H4 (cell line): ENCODE data around the gene NFATC2. TPM values are rescaled to one million over a fixed set of nuclear protein-coding genes. Genes with fewer than 3 reads are reported as not detected.
"Not testable (repeated sequence)": the region's sequence is repeated elsewhere in the genome, so short reads cannot be mapped to it uniquely, and the experiment has no call there.

ENCODE experiments used
- DNase-seq: peaks from one replicate; pipeline ENCODE4 v3.0.0-alpha.2; 2015; ENCODE audit warnings: low spot score
- total RNA-seq: library from RNA; depleted of rRNA; stranded (reverse); fragments of >200 nt; shearing (Covaris generic); gene quantifications from 2 replicates; pipeline ENCODE4 v1.2.3, GENCODE V29; 2014

The NFATC2 gene
- total RNA-seq, 1 experiment from 2014 or later, result 0.23 TPM

DNA sequence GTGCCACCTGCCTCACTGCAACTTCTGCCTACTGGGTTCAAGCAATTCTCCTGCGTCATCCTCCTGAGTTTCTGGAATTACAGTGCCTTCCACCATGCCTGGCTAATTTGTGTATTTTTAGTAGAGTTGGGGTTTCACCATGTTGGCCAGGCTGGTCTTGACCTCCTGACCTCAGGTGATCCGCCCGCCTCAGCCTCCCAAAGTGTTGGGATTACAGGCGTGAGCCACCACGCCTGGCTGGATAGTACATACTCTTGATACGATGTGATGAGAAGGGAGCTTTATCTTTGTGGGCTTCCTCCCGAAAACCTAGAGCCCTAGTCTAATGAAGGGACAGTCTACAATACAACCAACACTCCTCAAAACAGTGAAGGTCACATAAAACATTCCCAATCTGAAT lies 2.4 kb downstream of the NFATC2 start:
- DNase-seq, result not testable (repeated sequence)

DNA sequence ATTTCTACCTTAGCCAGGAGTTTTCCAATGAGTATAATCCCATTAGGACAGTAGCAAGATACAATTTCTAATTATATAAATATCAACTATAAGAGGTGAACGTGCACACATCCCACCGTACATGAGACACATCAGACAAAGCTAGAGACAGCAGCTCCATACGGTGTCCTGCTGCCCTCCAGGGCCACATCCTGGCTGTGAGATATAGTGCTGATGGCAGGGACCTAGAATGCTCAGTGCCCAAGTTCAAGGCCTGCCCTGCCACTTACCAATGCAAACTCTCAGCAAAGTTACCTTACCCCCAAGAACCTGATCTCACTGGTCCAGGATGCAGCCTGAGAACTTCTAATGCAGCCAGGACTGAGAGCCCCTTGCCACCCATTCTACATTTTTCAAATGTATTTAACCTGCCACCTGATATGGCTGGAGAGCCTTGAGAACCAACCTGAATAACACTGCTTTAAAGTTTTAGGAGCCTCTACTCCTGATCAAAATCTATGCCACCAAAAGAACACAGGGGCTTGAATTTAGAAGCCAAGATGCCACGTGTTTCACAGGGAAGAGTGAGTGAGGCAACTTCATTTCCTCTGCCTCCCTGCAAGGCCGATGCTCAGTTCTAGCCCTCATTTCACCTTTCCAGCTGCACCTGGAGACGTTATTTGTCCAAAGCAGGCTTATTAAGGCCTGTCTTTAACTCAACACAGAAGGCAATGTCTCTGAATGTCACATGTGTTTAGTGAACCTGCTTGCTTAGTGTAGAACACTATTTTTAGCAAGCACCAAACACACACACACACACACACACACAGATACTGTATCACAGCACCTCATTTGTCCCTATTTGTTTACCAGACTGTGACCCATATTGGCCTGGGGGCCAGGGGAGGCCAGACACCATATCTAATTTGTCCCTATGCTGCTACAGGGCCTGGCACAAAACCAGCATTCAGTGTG lies 6.1 kb downstream of the NFATC2 start:
- DNase-seq, result no peak

DNA sequence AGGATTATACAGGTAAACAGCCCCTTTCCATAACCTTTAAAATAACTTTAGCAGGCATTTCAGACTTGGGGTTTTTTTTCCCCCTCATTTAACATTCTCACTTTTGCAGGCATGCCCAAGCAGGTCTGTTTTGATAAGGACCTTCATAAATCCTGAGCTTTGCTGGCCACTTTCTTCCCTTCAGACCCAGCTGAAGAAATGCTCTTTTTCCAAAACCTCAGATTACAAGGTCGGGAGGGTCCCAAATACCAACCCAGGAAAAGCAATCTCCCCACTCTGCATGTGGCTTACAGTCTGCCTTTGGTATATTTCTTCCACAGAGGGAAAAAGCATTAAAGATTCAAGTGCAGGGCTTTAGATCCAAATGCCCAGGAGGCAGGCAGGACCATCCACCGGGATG lies 6.8 kb downstream of the NFATC2 start:
- DNase-seq, result no peak

DNA sequence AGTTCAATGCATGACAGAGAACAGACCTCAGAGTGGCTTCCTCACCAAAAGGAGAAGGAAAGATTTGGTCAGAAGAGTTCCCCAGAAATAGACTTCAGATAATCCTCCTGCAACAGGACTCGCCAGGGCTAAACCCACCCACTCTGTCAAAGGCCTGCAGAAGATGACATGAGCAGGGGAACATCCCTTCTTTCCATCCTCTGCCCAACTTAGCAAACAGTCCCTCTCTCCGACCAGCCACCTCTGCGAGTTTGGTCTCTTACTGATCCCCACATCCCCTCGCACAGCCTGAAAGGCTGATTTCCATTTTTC lies 7.5 kb downstream of the NFATC2 start:
- no peak for DNase-seq

DNA sequence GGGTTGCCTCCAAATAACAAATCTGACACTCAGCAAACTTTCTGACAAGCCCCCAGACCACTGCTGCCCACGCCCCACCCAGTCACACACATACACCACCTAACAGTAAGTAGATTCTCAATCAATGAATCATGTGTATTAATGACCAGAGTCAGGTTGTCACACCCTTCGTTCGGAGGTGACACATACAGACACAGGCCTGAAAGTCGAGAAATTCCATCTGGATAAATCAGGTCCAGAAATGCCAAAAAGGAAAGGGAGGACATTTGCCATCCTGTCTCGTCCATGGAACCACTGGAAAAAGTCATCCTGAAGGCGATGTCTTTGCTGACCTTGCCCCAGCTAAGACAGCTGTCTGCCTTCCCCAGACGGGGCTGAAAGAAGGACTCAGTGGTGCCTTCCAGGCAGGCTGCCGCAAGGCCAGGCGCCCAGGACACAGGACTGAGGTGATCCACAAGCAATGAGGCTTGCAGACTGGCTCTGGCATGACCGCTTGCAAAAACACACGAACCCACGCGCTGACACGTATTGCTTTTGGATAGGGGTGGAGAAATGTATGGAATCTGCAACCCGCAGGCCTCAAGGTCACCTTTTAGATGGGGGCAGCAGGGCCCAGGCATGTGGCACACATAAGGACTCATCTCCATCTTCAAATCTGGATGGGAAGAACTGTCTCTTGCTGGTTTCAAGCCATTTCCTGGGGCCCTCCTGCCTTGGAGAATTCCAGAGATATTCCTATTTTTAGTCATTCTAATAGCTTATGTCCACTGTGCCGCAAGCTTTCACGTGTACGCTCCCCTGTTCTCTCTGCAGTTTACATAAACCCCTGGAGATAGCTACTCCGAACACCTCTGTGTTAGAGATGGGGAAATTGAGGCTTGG lies 9.0 kb downstream of the NFATC2 start:
- no peak for DNase-seq

DNA sequence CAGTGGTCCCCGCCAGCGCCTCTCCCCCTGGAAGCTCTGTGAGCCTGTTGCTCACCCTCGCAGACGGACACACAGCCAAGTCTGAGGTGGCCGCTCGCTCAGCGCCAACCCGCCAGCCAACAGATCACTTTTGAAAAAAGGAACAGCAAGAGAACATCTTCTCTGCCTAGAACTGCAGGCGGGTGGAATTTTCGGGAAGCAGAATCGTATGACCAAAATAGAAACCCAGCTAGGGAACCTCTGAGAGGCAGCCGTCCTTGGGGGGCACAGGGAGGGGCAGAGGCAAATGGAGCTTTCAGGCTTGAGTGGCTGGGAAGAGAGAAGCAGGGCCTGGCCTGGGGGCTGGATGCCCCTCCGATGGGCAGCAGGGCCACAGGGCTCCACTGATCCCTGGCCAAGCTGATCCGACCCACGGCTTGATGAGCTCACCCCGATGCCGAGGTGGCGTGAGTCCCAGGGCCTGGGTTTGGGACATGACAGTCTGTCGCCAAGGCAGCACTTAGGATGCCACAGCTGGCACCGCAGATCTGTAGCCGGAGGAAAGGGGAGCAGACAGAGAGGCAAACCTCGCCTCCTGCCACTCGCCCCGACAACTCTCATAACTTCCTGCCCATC lies 9.8 kb downstream of the NFATC2 start:
- no peak for DNase-seq

DNA sequence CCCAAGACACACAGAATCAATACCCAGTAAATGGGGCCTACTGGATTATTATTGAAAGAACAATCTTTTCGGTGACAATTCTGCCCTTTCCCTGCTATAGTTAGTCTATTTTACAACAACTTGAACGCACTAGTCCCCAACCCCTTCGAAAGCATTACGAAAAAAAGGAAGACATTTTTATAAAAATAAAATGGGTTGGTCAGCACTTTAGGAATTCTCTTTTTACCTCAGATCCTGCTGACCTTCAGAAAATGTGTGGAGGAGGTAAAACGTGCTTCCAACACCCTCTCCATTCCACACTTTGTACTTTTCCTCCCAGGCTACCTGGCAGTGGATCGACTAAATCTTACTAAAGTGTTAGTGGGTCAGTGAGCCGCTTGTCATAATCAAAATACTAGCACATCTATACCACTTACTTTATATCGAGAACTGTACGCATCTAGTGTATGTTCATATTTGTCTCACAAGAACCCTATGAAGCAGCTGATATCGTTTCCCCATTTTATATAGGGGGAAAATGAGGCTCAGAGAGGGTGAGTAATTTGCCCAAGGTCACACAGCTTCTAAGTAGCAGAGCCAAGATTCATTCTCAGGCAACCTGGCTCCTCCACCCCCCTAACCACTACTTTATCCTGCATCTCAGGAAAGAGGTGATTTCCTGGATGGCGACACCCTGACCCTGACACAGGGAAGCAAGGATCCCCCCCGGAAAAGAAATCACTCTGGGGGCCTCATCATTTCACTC lies 10.6 kb downstream of the NFATC2 start:
- DNase-seq, result no peak

DNA sequence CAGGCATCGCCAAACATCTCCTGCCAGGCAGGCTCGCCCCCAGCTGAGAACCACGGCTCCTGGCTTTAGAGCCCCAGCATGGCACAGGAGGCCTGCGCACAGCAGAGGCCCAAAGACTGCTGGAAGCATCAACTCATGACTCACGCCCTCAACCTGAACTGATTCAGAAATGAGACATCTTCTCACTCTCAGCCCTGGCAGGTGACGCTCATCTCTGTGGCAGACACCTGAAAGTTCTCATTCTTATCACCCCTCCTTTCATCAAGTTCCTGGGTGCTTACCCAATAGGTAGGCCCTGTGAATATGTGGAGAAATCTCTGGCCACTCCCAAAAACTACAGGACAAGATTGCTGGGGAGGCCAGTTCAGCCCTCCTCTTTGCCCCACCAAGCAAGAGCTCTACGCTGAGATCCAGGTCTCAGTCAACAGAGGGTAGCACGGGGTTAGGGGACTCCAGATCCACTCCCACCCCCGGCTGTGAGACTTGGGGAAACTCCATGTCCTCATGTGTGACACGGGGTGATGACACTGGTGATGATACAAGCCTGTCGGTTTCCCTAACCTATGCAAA lies 11.3 kb downstream of the NFATC2 start:
- DNase-seq, result no peak

DNA sequence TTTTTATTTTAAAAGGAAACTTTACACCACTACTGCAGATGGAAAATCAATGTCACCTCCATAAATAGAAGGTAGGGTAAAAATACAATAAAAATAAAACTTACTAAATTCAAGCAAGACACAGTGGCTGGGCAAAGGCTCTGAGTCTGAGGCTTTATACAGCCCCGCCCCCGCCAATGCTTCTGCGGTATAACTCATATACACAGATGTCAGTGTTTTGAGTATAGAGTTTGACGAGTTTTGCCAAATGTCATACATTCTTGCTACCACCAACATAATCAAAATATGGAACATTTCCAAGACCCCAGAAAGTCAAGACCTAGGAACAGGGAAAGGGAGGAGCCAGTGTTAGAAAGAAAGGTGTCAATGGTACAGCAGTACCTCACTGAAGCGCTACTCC lies 12.8 kb downstream of the NFATC2 start:
- DNase-seq, result no peak

DNA sequence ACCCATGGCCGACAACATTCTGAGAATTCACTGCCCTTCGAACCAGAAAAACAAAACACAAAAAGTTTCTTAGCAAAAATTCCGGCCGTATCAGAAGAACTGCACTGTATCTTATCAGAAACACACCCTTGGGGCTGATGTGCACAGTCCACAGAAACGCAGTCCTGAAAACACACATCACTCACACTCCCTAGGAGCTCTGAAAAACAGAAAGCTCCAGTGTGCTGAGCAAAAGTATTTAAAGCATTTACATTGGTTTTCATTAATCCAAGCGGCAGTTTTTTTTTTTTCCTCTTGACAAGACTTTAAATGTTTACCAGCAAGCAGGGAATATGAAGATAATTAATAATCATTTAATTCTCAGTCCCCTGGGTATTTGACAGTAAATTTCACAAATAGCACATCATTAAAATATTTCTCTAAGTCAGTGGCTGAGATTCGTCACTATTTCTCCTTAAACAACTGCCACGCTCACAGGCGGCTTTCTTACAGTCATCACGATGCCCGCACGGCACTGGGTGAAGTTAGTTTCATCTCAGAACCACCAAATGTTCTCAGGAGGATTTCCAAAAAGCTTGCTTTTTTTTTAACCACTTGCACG lies 13.3 kb downstream of the NFATC2 start:
- no peak for DNase-seq

DNA sequence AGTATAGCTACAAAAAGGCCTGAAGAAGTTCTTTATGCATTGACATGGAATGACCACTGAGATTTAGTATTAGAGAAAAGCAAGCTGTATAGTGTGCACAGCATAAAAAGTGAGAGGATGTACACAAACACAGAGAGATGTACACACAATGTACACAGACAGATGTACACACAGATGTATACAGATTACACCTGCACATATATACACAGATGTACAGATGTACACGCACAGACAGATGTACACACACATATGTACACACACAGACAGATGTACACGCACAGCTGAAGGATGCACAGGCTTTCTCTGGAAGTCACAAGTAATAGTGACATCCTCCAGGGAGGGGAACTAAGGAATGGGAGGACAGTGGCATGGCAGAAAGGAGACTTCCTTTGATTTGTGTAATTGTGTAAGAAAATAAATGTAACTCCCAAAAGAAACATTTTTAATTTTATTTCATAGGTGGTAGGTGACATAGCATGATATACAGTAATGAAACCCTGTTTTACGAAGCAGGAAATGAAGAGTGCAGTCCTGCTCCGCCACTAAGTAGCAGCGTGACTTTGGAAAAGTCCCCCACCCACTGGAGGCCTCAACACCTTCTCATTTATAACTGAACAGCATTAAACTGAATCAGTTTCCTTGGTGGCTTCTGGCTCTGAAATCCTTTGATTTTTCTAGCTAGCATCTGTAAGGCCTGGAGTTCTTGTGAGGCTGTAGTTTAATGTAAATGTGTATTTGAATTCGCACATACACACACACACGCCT lies 14.1 kb downstream of the NFATC2 start:
- DNase-seq, result no peak

DNA sequence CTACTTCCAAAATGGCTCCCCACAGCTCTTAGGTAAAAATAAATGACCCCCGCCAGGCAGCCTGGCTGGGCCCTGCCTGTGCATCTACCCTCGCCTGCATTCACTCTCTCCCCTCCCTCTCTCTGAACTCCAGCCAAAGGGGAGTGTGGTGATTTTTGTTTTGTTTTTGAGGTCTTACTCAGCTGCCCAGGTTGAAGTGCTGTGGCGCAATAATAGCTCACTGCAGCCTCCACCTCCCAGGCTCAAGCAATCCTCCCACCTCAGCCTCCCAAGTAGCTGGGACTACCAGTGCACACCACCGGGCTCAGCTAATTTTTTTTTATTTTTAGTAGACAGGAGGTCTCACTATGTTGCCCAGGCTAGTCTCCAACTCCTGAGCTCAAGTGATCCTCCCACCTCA lies 15.8 kb downstream of the NFATC2 start:
- DNase-seq, result no peak

DNA sequence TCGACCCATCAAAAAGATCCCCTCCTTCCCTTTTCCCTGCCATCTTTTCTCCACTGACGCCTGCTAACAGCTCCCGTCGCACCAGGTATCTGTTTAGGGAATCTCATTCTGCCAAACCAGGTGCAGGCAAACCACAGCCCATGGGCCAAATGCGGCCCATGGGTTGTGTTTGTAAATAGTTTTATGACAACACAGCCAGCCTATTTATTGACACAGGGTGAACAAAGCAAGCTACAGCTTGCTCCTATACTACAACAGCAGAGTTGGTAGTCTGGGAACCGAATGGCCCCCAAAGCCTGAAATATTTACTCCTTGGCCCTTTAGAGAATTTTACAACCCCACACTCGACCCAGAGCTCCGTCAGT lies 16.4 kb downstream of the NFATC2 start:
- no peak for DNase-seq

DNA sequence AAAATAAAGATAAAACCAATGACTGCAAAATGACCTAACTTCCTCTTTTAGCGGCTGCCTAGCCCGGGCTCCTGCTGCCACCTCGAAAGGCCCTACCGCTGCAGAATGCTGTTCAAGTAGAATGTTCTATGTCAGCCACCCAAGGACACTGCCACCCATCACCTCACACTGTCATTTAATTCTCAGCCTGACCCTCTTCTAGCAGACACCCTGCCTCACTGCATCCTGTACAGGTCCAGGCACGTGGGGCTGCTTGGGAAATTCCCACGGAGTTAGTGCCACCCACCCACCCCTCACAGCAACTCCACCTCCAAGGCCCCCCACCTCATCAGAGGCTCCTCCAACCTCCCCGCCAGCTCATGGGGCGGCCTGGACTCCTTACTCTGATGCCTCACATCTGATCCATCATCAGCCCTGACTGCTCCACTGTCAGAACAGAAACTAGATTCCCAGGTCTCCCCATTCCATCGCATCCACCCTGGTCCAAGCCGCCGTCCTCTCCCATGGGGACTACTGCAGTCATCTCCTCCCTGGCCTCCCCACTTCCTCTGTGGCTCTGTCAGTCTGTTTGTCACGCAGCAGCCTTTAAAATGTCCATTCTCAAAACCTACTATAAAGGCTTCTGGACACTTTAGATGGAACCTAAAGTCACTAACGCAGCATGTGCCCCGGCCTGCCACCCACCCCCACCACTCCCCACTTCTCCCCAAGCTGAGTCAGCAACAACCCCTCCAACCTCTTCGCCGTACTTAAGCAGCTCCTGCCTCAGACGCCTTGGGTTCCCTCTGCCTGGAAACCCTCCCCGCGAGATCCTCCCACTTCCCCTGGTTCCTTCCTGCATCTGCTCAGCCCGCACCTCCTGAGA lies 17.0 kb downstream of the NFATC2 start:
- DNase-seq, result no peak

DNA sequence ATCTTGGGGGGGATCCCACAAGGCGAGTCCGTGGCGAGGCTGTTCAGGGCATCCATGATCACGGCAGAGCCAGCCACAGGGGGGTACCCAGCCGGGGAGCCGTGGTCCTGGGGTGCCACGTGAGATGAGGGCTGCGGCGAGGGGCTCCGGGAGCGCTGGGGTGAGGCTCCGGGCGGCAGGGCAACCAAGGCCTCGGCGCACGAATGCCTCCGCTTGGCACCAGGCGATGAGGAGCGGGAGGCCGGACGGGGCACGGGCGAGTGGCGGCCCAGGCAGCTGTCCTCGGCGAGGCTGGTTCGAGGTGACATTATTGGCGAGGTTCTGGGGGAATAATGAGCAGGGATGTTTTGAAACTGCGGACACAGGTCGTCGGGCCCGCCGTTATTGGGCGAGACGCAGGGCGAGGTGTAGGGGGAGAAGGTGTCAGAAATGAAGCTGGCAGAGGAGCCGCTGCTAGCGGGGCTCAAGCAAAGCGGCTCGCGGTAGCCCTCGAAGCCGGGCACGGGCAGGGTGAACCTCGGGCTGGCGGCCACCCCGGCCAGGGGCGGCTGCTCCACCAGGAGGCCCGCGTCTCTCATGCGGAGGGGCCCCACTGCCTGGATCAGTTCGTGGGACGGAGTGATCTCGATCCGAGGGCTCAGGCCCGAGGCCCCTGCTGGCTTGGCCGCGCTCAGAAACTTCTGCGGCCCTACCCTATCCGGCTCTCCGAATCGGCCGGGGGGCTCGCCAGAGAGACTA lies 19.1 kb downstream of the NFATC2 start:
- no peak for DNase-seq

DNA sequence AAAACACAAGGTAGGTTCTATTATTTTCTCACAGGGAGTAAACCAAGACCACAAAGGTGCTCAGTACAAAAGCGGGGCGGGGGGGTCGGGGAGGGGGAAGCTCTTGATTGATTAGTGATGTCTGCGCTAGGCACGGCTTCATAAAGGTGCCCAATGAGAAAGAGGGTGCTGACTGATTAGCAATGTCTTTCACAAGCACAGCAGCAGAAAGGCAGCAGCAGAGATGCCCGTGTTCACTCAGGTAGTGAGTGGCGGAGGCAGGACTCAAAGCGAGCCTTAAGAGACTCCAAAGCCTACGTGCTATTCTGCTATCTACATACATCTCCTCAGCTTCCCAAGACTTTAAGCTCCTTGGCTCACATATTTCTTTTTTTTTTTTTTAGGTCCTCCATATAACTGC lies 20.3 kb downstream of the NFATC2 start:
- DNase-seq, result no peak

DNA sequence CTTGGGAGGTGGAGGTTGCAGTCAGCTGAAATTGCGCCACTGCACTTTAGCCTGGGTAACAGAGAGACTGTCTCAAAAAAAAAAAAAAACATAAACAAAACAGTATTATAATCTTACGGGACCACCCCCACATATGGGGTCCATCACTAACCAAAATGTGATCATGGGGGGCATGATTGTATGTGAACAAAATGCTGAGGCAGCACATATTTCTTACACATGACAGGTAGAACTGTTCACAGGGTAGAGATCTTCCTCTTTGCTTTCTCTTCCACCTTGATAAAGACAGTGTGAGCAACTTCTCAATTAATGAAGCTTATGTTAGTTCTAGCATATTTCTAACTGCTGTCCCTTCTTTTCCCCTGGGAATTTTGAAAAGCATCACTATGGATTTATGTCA lies 24.7 kb downstream of the NFATC2 start:
- DNase-seq, result no peak

DNA sequence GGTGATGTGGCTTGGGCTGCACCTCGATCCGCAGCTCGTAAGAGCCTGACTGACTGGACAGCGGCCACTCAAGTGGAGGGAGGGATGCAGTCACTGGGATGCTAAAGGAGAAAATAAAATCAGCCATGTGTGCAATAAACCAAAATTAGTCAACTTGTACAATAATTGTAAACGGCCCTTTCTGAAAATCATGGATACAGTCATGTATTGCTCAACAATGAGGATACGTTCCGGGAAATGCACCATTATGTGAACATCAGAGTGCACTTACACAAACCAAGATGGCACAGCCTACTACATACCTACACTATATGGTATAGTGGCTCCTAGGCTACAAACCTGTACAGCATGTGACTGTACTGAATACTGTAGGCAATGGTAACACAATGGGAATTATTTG lies 25.7 kb downstream of the NFATC2 start:
- no peak for DNase-seq

DNA sequence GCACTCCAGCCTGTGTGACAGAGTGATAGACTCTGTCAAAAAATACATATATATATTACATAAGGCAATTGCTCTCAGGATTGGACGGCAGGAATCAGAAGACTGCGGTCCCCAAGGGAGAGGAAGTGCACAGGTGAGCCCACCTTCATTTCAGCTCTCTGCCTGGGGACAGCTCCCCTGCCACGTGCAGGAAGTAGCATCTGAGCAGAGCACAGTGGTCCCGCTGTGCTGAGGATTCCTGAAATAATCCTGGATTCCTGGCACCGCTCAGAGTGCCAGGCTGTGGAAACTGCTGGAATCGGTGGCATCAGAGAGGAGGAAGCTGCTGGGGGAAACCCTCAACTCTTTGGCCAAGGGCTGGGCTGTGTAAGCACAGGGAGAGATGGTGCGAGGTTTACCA lies 27.7 kb downstream of the NFATC2 start:
- no peak for DNase-seq
